TTC549 (cell line): ENCODE measurements around the gene KIRREL1.

Experiments
- FAIRE-seq: peaks from 2 replicates; lab custom pipeline; 2012; peaks lifted over from hg19 to GRCh38; lab: Jason Lieb, UNC

Gene KIRREL1

DNA sequence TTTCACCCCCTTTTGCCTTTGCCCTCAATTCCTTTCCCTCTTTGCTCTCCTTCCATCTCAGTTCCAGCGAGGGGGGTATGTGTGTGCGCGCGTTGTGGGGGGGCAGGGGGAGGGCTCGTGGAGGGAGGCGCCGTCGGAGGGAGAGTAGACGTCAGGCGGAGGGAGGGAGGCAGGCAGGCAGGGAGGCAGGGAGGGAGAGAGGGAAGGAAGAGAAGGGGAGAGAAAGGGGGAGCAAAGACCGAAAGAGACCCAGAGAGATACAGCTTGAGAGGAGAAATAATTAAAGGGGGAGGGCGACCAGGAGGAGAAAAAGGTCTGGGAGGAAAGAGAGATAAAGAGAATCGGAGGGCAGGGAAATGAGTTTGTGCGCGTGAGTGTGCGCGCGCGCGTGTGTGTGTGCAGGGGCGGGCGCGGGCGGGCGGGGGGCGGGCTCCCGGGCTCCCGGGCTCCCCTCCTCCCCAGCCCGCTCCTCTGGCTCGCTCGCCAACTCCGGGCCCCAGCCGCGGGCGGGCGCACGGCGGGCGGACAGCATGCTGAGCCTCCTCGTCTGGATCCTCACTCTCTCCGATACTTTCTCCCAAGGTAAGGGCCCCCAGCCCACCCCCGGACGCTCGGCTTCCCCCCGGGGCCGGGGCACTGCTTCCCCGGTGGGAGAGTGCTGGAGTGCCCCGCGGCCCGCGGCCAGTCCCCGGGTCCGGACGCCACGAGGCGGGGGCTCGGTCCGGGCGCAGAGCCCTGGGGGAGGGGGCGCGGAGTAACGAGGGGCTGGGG lies at the start of gene KIRREL1:
KIRREL1 (plus strand) TSS at position 499 of the 771 bp plus-strand sequence; CDS start at position 531, 32 bp downstream.
- FAIRE-seq, result no peak

DNA sequence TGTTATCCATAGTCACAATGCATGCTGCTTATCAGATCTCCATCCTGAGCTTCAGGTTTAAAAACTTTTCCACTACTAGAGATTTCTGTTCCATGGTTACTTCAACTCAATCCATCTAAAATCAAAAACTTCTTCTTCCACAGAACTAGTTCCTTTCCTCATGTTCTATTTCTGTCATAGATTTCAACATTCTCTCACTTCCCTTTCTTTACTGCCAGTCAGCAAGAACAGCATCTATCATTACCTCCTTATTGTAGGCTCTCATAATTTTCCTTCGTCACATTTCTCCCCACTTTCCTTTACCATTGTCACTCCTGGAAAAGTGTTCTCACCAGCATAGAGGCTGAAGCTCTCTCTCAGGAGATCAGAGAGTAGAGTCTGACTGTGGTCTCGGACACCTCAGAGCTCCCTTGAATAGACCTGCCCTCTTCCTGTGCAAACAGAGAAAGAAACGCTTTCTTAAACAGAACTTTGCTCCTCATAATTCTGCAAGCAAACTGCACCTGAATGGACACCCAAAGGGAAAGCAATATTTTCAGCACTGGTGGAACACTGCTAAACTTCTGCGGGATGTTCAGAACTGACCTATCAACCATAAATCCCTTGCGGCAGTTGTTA lies 48.7 kb upstream of the KIRREL1 start:
- no peak for FAIRE-seq

DNA sequence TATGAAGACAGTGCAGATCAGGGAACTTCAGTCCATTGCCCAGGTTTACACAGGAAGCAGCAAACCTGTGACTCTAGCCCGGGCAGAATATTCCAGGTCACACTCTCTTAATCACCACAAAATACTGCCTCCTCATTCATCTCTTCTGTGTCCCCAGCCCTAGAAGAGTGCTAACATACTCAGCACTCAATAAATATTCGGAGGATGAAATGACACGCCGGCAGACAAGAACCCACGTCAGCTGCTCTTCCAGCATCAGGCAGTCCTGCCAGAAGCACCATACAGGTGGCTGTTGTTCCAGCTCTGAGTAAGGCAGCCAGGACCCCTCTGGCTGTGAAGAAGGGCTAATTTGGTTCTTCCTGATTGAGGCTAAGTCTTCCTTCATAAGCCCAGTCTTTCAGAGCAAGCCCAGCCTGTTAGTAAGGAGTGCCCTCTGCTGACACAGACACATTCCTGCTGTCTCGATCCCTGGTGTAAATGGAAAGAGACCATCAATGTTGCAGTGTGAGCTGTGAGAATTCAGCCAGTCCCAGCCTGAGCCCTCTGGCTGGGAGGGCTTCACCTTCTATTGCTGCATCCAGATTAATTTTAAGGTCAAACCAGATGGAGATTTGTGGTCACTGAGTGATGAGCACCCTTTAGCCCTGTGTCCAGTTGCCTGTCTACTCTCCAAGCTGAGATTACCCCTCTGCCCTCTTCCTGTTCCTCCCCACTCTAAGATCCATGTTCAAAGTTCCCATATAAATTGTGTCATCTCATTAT lies 45.0 kb upstream of the KIRREL1 start:
- FAIRE-seq, result peak; percentile 15

DNA sequence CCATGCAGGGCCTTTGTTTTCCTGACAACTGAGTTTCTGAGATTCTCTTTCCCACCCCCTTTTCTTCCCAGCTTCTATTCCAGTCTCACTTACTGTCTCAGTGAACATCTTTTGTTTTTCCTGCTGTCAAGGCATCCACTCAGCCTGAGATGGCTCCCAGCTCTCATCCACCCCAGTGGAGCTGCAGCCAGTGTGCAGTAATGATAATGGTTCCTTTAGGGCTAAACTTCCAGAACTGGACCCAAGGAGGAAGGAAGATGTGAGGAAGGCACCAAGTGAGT lies 44.4 kb upstream of the KIRREL1 start:
- FAIRE-seq, result no peak

DNA sequence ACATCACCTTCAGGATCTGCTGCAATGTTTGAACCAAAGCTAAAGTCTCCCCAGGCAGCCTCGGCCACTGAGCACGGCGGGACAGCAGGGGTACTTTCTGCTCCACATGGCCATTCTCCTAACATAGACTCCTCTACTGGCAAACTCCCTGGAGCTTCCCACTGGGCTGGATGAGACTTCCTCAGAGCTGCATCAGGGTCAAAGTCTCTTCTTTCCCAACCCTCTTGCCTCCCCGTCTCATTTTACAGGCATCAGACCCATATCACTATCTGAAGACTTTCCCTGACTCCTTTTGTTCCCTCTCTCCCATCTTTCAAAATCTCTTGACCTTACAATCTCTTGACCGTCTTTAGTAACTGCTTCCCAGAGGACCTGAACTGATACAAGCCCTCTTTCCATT lies 42.2 kb upstream of the KIRREL1 start:
- FAIRE-seq, result no peak

DNA sequence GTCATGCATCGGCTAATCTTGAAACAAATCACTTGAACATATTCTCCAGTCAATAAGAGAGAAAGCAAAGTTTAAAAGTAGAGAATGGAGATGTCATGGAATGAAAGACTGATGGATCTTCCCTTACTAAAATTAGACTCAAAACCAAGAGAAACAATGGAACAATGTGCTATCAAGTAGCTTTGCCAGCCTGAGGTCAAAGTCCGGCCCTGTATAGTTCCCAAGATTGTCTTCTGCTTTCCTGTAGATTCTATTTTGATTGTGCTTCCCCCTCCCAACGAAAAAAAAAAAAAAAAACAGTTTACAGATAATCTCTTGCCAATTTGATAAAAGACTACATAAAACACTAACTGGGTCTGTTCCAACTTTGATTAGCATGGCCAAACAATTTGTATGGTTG lies 40.8 kb upstream of the KIRREL1 start:
- no peak for FAIRE-seq

DNA sequence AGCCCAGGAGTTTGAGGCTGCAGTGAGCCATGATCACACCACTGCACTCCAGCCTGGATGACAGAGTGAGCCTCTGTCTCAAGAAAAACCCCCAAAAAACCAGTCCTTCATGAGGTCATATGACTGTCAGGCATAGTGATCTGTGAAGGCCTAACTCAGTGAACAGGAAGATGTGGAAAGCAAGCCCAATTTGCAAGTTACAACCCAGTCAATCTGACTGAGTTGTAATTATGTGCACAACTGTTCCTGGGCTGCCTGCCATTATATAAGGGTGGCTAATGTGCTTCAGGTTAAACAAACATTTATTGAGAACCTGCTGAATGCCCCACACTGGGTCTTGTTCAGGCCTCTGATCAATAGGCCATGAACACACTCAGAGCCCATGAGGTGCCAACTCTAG lies 38.2 kb upstream of the KIRREL1 start:
- no peak for FAIRE-seq

DNA sequence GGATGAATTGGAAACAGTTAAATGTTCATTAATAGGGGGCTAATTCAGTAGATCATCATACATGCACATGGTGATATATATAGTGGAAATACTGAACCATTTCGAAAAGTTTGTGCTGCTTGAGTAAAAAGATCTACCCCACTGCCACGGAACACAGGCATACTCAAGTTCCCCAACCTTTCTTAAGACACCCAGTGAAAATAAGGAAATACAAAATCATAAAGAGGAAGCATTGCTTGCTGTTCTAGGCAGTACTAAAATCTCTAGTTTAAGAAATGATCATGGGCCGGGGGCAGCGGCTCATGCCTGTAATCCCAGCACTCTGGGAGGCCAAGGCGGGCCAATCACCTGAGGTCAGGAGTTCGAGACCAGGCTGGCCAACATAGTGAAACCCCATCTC lies 37.6 kb upstream of the KIRREL1 start:
- FAIRE-seq, result no peak

DNA sequence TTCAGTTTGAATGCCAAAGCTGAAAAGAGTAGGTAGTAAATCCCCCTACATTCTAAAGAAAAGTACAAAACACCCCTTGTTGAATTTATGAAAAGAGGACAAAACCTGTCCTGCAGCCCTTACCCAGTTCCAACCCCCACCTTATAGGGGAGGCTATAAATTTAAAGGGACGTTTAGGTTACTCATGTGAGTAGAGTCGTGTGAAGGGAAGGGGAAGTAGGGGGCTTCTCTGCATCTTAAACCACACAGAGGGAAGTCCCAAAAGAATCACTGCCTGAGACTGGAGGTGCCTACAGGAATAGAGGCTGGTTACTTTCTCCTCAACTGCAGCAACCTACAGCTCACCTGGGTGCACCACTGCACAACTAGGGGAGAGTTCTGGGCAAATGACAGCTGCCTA lies 36.7 kb upstream of the KIRREL1 start:
- FAIRE-seq, result no peak

DNA sequence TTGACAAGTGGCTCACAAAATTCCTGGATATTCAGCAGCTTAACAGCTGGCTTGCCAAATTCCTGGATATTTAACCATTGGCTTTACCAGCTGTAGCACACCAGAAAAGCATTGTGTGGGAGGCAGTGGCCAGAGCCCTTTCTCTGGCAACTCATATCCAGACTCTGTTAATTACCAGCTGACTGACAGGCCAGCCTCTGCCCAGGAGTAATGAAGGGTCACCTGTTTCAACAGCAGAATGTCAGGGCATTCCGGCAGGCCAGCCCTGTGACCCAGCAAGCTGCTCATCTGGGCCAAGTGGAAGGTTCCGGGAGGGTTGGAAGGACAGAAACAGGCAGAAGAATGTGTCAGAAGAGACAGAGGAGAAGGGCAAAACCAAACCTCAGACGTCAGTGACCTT lies 35.2 kb upstream of the KIRREL1 start:
- no peak for FAIRE-seq

DNA sequence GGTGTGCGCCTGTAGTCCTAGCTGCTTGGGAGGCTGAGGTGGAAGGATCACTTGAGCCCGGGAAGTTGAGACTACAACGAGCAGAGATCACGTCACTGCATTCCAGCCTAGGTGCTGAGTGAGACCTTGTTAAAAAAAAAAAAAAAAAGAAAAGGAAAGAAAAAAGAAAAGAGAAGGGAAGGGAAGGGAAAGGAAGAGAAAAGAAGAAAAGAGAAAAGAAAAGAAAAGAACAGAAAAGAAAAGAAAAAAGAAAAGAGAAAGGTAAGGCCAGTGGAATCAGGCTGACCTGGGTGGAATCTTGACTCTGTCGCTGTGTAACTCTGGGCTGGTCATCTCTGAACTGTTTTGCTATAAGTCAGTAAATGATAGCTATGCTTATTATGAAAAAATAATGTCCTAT lies 33.7 kb upstream of the KIRREL1 start:
- FAIRE-seq, result no peak

DNA sequence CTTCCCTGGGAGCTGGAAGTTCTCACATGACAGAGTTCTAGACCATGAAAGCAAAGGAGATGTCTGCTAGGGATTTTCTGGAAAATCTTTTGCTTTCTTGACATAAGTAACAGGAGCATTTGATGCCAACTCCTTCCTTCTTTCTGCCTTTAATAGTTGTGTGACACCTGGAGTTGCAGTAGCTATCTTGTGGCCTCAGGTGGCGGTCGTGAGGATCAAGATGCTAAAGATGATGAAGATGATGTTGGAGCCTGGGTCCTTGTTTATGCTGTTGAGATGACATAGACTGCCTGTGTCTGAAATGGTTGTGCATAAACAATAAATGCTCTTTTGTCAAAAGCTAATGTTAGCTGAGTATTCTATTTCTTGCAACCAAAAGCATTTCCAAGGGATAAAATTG lies 32.7 kb upstream of the KIRREL1 start:
- no peak for FAIRE-seq

DNA sequence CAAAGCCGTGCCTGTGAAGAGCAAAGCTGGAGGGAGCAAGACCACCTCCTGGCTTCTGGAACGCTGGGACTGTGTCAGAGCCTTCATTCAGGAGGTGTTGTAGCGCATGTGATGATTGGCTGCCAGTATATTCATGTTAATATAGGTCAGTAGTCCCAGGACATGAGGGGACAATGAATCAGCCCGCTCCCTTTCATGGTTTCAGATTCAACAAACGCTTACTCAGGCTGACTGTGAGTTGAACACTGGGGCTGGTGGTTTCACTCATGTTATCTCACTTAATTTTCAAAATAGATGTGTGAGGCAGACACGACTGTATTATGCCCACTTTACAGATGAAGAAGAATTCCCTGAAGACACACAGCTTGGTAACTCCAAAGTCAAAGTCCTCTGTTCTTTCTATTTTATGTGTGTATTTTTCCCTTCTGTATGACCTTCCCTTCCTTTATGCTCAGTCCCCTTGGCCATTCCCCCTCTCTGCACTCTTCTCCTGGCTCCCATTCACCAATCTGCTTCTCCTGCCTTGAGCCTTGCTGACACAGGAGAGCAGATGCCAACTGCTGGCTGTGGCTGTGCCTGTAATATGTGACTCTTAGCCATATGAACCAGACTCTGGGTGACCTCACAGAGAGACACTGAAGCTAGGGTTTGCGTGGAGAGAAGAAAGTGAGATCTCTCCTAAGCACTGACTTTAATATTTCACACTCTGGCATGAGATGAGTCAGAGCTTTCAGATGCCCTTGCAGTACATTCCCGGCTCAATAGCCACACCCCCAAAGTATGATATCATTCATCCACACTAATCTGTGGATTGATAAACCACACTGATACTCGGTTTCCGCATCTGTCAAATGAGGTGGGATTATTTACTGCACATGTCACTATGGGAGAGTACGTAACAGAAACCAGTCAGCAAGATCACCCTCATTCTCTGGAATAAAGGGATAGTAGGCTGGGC lies 31.4 kb upstream of the KIRREL1 start:
- no peak for FAIRE-seq

DNA sequence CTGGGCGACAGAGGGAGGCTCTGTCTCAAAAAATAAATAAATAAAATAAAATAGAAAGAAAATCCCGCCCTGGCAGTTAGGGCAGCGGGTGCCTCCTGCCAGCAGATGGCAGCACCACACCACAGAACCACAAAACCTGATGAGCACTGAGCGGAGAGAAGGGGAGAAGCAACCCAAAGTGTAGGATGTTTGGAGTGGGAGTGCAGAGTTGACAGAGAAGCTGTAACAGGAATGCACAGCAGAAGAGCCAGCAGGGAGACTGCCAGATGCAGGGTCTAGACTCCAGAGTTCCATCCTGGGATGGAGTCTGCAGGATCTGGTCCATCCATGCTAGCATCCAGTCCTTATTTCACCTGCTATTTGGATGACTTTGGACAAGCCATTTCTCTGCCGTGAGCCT lies 29.7 kb upstream of the KIRREL1 start:
- peak; percentile 94 for FAIRE-seq

DNA sequence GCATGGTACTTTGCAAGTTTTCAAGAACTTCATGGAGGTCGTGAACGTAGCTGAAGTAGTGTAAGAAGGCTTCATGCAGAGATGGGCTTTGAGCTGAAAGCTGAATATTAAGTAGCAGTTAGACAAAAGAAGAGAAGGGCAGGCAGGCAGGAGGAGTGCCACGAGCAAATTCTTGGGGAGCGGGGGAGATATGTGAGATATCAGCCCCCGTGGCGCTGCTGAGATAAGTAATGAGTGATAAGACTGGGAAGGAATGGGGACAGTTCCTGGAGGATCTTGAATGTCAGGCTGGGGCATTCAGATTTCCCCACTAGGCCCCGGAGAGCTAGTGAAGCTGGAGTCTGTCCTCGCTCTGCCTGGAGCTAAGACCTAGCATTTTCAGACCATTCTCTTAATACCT lies 27.9 kb upstream of the KIRREL1 start:
- FAIRE-seq, result no peak

DNA sequence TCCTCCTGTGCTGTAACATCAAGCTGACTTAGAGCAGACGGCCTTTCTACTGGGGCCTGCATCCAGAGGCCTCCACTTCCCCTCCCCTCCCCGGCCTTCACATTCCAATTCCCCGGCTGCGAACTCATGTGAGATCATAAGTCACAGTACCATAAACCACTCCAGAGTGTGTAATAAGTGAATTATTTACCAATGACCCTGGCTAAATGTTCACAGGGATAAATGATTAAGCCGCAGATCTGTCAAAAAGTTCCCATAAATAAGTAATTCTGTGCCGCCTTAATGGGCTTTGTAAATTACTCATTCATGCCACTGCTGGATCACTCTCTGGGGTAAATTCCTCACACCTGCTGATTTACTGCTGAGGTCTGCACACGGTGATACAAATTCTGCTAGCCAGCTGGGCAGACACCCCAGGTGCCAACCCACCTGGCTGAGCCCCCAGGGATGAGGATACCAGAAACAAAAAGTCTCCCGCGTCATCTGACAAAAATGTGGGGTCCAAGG lies 27.4 kb upstream of the KIRREL1 start:
- FAIRE-seq, result no peak

DNA sequence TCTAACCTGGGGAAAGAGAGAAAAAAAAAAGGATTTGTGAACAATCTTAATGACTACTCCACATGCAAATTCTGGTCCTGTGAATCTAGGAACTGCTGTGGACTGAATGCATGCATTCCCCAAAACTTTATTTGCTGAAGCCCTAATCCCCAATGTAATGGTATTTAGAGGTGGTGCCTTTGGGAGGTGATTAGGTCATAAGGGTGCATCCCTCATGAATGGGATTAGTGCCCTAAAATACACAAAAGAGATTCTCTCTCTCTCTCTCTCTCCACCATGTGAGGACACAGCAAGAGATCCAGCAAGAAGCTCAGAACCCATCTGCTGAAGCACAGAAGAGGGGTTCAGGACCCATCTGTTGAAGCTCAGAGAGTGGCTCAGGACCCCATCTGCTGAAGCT lies 26.2 kb upstream of the KIRREL1 start:
- FAIRE-seq, result no peak

DNA sequence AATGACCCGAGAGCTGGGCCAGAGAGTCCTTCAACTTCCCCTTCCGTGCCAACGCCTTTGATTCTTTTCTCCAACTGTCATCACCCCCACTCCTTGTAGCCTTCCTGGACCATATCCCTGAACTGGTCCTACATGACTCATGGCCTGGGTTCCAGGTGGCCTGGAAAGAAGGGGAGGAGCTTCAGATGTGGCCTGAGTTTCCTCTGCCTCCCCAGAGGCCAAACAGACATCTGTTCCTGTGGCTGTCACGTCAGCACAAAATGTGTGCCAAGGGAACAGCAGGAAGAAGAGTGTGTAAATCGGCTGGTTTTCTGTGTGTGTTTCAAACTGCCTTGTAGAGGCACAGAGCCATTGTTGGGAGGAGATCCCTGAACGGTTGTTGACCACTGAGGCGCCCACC lies 24.9 kb upstream of the KIRREL1 start:
- no peak for FAIRE-seq

DNA sequence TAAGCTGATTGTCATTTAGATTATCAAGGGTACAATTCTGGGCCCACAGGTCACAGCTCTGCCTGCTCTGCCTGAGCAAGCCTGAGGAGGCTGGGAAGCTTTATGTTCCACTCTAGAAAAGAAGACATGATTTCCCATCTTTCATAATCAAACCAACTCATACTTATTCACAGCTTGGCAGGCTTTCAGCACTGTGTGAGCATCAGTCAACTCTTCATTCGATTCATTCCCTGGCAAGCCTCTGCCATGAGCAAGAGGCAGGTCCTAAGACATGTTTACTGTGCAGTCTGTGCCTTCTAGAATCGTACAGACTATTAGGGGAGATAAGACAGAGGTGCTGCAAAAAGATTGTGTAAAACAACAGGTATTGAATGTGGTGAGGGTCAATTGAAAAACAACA lies 24.5 kb upstream of the KIRREL1 start:
- FAIRE-seq, result no peak

DNA sequence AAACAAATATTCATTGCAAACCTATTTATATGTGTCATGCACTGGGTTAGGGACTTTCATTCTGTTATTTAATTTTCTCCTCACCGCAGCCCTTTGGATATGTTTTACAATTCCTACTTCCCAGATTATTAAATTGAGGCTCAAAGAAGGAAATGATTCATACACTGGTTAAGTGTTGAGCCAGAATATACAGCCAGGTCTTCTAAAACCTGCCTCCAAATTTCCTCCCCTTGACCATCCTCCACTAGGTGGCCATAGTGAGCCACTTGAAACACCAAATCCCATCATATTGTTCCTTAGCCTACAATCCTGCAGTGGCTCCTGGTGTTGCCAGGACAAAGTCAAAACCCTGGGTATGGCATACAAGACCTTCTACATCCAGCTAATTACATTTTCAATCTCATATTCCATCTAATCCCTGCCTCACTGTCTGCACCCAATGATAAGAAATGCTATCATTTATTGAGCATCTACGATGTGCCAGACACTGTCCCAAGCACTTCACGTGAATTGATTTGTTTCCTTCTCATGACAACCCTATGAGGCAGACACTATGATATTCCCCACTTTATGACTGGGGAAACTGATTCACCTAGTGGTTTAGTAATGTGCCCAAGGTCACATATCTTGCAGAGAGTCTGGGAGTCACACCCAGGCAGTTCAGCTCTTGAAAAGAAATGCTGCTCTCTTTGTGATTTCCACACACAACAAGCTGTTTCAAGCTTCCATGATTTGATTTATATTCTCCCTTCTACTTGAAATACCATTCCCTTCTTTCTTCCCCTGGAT lies 23.6 kb upstream of the KIRREL1 start:
- peak; percentile 97 for FAIRE-seq

DNA sequence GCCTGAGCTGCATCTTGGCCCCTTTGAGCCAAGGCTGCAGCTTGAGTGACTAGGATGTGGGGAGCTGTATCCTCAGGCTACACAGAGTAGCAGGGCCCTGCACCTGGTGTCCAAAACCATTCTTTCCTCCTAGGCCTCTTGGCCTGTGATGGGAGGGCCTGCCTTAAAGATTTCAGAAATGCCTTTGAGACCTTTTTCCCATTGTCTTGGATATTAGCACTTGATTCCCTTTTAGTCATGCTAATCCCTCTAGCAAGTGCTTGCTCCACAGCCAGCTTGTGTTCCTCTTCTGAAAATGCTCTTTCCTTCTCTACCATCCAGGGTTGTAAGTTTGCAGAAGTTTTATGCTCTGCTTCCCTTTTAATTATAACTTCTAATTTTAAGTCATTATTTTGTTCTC lies 21.7 kb upstream of the KIRREL1 start:
- no peak for FAIRE-seq
